ENCODE results near the gene KDM2B.

KDM2B gene

GRCh38 chr12:121400332-121401139, 180.3 kb downstream of the KDM2B start:
- Histone ChIP-seq H3K4me3 (peak overlapping the region; percentile 81 to 100 (median 93)), H3K27me3 (no peaks in the 10 kb centered on the region), H3K9ac (peak overlapping the region; percentile 92 to 99 (median 97)), H3K9me3 (replicated peaks in 1 of 11) (no peaks in the 10 kb centered on the region), H3K4me1 (peaks cover 26 to 39% (median 32%) of the 10 kb centered on the region in 10 experiments; a peak in 19 of 20 replicates), H3K4me2 (peak overlapping the region; percentile 85 to 91 (median 88)), H3K36me3 (peaks cover 24 to 36% (median 28%) of the 10 kb centered on the region in 11 experiments), H3K27ac (peak overlapping the region; percentile 82 to 98 (median 96)), H4K20me1 (peaks cover 2 to 40% (median 20%) of the 10 kb centered on the region in 11 experiments; a peak in 17 of 22 replicates)
- TF ChIP-seq Cebpa-rat (IDR thresholded peaks at IDR 0.05), result no peak

GRCh38 chr12:121399391-121400331, 181.2 kb downstream of the KDM2B start, which contains the start of gene RNF34:
Gene RNF34, plus strand, starts transcription at chr12:121400118. Its CDS starts 95 bp downstream, at chr12:121400213.
- peaks cover 26 to 39% (median 32%) of the 10 kb centered on the region in 10 experiments; a peak in 19 of 20 replicates for H3K4me1 ChIP-seq
- H3K9me3 ChIP-seq (replicated peaks in 1 of 11), result no peaks in the 10 kb centered on the region
- peak within 1 kb of the TSS; percentile 82 to 98 (median 96) for H3K27ac ChIP-seq
- peak within 1 kb of the TSS; percentile 92 to 99 (median 97) for H3K9ac ChIP-seq
- TF ChIP-seq Cebpa-rat (IDR thresholded peaks at IDR 0.05), result no peak
- peaks cover 2 to 31% (median 14%) of the 10 kb centered on the region in 11 experiments; a peak in 15 of 22 replicates for H4K20me1 ChIP-seq
- peaks cover 15 to 28% (median 19%) of the 10 kb centered on the region in 11 experiments for H3K36me3 ChIP-seq
- no peaks in the 10 kb centered on the region for H3K27me3 ChIP-seq
- peak within 1 kb of the TSS; percentile 81 to 100 (median 93) for H3K4me3 ChIP-seq
- H3K4me2 ChIP-seq, result peak within 1 kb of the TSS; percentile 85 to 97 (median 91)

GRCh38 chr12:121398355-121398754, 182.5 kb downstream of the KDM2B start:
- Histone ChIP-seq H3K4me1 (peaks cover 26 to 36% (median 32%) of the 10 kb centered on the region in 10 experiments; a peak in 19 of 20 replicates), H3K4me3 (peak overlapping the region in 8 of 10 experiments; percentile 81 to 100 (median 97); a peak in 9 of 20 replicates), H3K27me3 (no peaks in the 10 kb centered on the region), H3K9ac (peak overlapping the region in 8 of 11 experiments; percentile 73 to 99 (median 96); a peak in 13 of 22 replicates), H3K27ac (peak overlapping the region in 2 of 11 experiments; percentile 96 to 98; a peak in 2 of 22 replicates), H4K20me1 (peaks cover 2 to 19% (median 8%) of the 10 kb centered on the region in 11 experiments; a peak in 13 of 22 replicates), H3K9me3 (replicated peaks in 1 of 11) (no peaks in the 10 kb centered on the region), H3K36me3 (peaks cover 4 to 15% (median 7%) of the 10 kb centered on the region in 11 experiments; a peak in 13 of 22 replicates), H3K4me2 (peak overlapping the region; percentile 79 to 97 (median 91))
- TF ChIP-seq Cebpa-rat (IDR thresholded peaks at IDR 0.05), result no peak

- no peak for TF ChIP-seq Cebpa-rat (IDR thresholded peaks at IDR 0.05)
- H4K20me1 ChIP-seq, result peaks cover 0 to 13% (median 8%) of the 10 kb centered on the region in 11 experiments; a peak in 13 of 22 replicates
- H3K4me2 ChIP-seq, result no peak overlapping the region
- no peak overlapping the region for H3K27ac ChIP-seq
- no peak overlapping the region for H3K4me3 ChIP-seq
- peaks cover 0 to 6% (median 0%) of the 10 kb centered on the region in 11 experiments; a peak in 6 of 22 replicates for H3K36me3 ChIP-seq
- no peaks in the 10 kb centered on the region for H3K9me3 ChIP-seq (replicated peaks in 1 of 11)
- no peaks in the 10 kb centered on the region for H3K27me3 ChIP-seq
- peaks cover 21 to 29% (median 27%) of the 10 kb centered on the region in 10 experiments; a peak in 19 of 20 replicates for H3K4me1 ChIP-seq
- H3K9ac ChIP-seq, result no peak overlapping the region
Measured at GRCh38 chr12:121397521-121397920, 183.3 kb downstream of the KDM2B start.

- no peaks in the 10 kb centered on the region for H3K36me3 ChIP-seq
- TF ChIP-seq Cebpa-rat (IDR thresholded peaks at IDR 0.05), result no peak
- H3K4me3 ChIP-seq, result no peak overlapping the region
- H3K4me1 ChIP-seq, result peaks cover 0 to 26% (median 13%) of the 10 kb centered on the region in 10 experiments; a peak in 16 of 20 replicates
- H3K4me2 ChIP-seq, result no peak overlapping the region
- no peaks in the 10 kb centered on the region for H3K9me3 ChIP-seq (replicated peaks in 1 of 11)
- H3K9ac ChIP-seq, result no peak overlapping the region
- no peak overlapping the region for H3K27ac ChIP-seq
- no peaks in the 10 kb centered on the region for H4K20me1 ChIP-seq
- H3K27me3 ChIP-seq, result no peaks in the 10 kb centered on the region
Measured at GRCh38 chr12:121392325-121392716, 188.5 kb downstream of the KDM2B start.

GRCh38 chr12:121391619-121392324, 189.1 kb downstream of the KDM2B start:
- H3K4me1 ChIP-seq, result peaks cover 0 to 26% (median 13%) of the 10 kb centered on the region in 10 experiments; a peak in 16 of 20 replicates
- H3K27ac ChIP-seq, result 0 out of 22 replicates have a peak overlapping the region, but pooled peaks of 1 of the 11 experiments have one; percentile 15
- TF ChIP-seq Cebpa-rat (IDR thresholded peaks at IDR 0.05), result peak in 2 of 11 experiments; percentile 18 to 33; a peak in 1 of 22 replicates
- H3K9ac ChIP-seq, result no peak overlapping the region
- no peaks in the 10 kb centered on the region for H3K27me3 ChIP-seq
- no peaks in the 10 kb centered on the region for H4K20me1 ChIP-seq
- no peak overlapping the region for H3K4me3 ChIP-seq
- no peaks in the 10 kb centered on the region for H3K36me3 ChIP-seq
- H3K9me3 ChIP-seq (replicated peaks in 1 of 11), result no peaks in the 10 kb centered on the region
- peak overlapping the region in 6 of 11 experiments; percentile 11 to 48 (median 28); a peak in 9 of 22 replicates for H3K4me2 ChIP-seq

GRCh38 chr12:121390856-121391255, 190.0 kb downstream of the KDM2B start:
- no peaks in the 10 kb centered on the region for H3K9me3 ChIP-seq (replicated peaks in 1 of 11)
- peaks cover 0 to 26% (median 13%) of the 10 kb centered on the region in 10 experiments; a peak in 16 of 20 replicates for H3K4me1 ChIP-seq
- no peak overlapping the region for H3K4me2 ChIP-seq
- H3K9ac ChIP-seq, result no peak overlapping the region
- no peak for TF ChIP-seq Cebpa-rat (IDR thresholded peaks at IDR 0.05)
- H3K27me3 ChIP-seq, result no peaks in the 10 kb centered on the region
- no peaks in the 10 kb centered on the region for H4K20me1 ChIP-seq
- no peaks in the 10 kb centered on the region for H3K36me3 ChIP-seq
- H3K27ac ChIP-seq, result no peak overlapping the region
- no peak overlapping the region for H3K4me3 ChIP-seq
